Small intestine (tissue), 7 donors: ENCODE measurements around the gene ROPN1L. TPM values are rescaled to one million over a fixed set of nuclear protein-coding genes. Genes with fewer than 3 reads are reported as not detected.

Experiments
- DNase-seq, 2 donors: peaks; one replicate each; pipeline versions ENCODE4 v3.0.0 to v3.0.0-alpha.2; 2013
- FAIRE-seq: peaks from 2 replicates; lab custom pipeline; 2012; peaks lifted over from hg19 to GRCh38; lab: Jason Lieb, UNC
- H3K27ac ChIP-seq, 3 donors: one replicate each; pipeline ENCODE4 v1.5.1; 2013; ENCODE audit warnings: low read length in 2 of 3, mild to moderate bottlenecking in 2 of 3, control low read depth in 1 of 3, inconsistent platforms in 1 of 3, low read depth in 1 of 3, moderate library complexity in 1 of 3
- H3K27me3 ChIP-seq, 3 donors: one replicate each; pipeline ENCODE4 v1.6.1; 2013; ENCODE audit warnings: low read length in 3 of 3, inconsistent platforms in 1 of 3; ENCODE audit not compliant: control insufficient read depth in 3 of 3, insufficient read depth in 3 of 3
- H3K36me3 ChIP-seq, 3 donors: one replicate each; pipeline ENCODE4 v1.6.1; 2013; ENCODE audit warnings: low read length in 3 of 3, inconsistent platforms in 1 of 3, low read depth in 1 of 3, mild to moderate bottlenecking in 1 of 3, moderate library complexity in 1 of 3; ENCODE audit not compliant: control insufficient read depth in 3 of 3, insufficient read depth in 2 of 3
- H3K4me1 ChIP-seq, 3 donors: one replicate each; pipeline ENCODE4 v1.6.1; 2013; ENCODE audit warnings: low read length in 2 of 3, inconsistent platforms in 1 of 3, low read depth in 1 of 3, mild to moderate bottlenecking in 1 of 3, moderate library complexity in 1 of 3; ENCODE audit not compliant: control insufficient read depth in 3 of 3, insufficient read depth in 2 of 3
- H3K4me3 ChIP-seq, 3 donors: one replicate each; pipeline ENCODE4 v1.5.1; 2013; ENCODE audit warnings: low read length in 3 of 3, control low read depth in 1 of 3, inconsistent platforms in 1 of 3, low read depth in 1 of 3, mild to moderate bottlenecking in 1 of 3, moderate library complexity in 1 of 3
- H3K9me3 ChIP-seq, 2 donors: one replicate each; pipeline ENCODE4 v1.6.1; 2013; ENCODE audit warnings: low read depth in 1 of 2, low read length in 1 of 2; ENCODE audit not compliant: control insufficient read depth in 2 of 2, insufficient read depth in 1 of 2
- WGBS, 3 donors: extraction: QIAGEN DNeasy Blood & Tissue Kit; methylation state at CpG; one replicate each; pipeline ENCODE4 v1.1.7; 2013; 5-methylcytosine and 5-hydroxymethylcytosine counted together
- polyA plus RNA-seq, 4 donors: library from polyadenylated mRNA; stranded (reverse) in 3 of 4; unstranded in 1 of 4; fragments of 200-250 nt in 3 of 4; fragments of 120-200 nt in 1 of 4; gene quantifications; one replicate each; pipeline versions ENCODE4 v1.2.1 to v1.2.3, GENCODE V29; 2013
- donor health status: healthy with polysubstance abuse.
- donor health status: control.
- donor health status: control.
- donor health status: Bipolar disorder and iron deficiency.
- donor health status: healthy.

Gene ROPN1L
- polyA plus RNA-seq, 4 donors: 0.07 to 0.76 TPM; not detected in 2

DNA sequence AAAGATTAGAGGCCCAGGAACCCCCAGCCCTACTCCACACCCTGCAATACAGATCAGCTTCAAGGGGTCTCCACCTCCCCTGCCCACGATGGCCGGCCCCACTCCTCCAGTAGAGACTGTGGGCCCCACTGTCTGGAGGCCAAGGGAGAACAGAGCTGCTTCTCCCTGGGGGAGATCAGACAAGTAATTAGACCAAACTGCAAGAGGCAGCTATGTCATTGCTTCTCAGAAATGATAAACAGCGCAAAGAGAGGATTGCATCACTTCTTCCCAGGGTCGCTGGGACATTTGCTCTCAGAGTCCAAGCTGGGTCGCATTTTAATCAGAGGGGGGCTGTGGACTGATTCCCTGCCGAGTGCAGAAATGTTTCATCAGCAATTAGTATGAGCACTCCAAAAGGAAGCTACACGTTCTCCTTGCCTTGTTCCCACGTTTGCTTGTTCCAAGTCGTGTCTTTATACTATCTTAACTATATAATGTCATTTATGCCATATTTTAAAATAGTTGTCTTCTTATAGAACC, 59.9 kb downstream of the ROPN1L start:
- no peak overlapping the region for H3K27ac ChIP-seq
- 74 to 83% (median 76%) methylated on average over 9 of the region's 9 CpGs for WGBS, 3 donors
- H3K4me1 ChIP-seq: no peaks in the 10 kb centered on the region
- FAIRE-seq (no peak), DNase-seq (no peak)
- no peaks in the 10 kb centered on the region for H3K36me3 ChIP-seq
- H3K4me3 ChIP-seq: no peak overlapping the region
- H3K27me3 ChIP-seq: no peaks in the 10 kb centered on the region
- no peaks in the 10 kb centered on the region for H3K9me3 ChIP-seq

- DNase-seq (no peak), FAIRE-seq (no peak)
- Histone ChIP-seq H3K27me3 (no peaks in the 10 kb centered on the region), H3K9me3 (no peaks in the 10 kb centered on the region), H3K36me3 (no peaks in the 10 kb centered on the region), H3K27ac (no peak overlapping the region), H3K4me1 (no peaks in the 10 kb centered on the region), H3K4me3 (no peak overlapping the region)
- WGBS, 3 donors: 79 to 90% (median 88%) methylated on average over 8 of the region's 8 CpGs
These were observed 60.5 kb downstream of the ROPN1L start for GRCh38 chr5:10502130-10502529.

- DNase-seq (no peak), FAIRE-seq (no peak)
- no peaks in the 10 kb centered on the region for H3K36me3 ChIP-seq
- 62 to 76% (median 75%) methylated on average over 10 of the region's 10 CpGs for WGBS, 3 donors
- no peaks in the 10 kb centered on the region for H3K4me1 ChIP-seq
- H3K4me3 ChIP-seq: no peak overlapping the region
- H3K9me3 ChIP-seq: no peaks in the 10 kb centered on the region
- H3K27me3 ChIP-seq: no peaks in the 10 kb centered on the region
- H3K27ac ChIP-seq: no peak overlapping the region
These were observed 60.9 kb downstream of the ROPN1L start for GRCh38 chr5:10502578-10502977.

DNA sequence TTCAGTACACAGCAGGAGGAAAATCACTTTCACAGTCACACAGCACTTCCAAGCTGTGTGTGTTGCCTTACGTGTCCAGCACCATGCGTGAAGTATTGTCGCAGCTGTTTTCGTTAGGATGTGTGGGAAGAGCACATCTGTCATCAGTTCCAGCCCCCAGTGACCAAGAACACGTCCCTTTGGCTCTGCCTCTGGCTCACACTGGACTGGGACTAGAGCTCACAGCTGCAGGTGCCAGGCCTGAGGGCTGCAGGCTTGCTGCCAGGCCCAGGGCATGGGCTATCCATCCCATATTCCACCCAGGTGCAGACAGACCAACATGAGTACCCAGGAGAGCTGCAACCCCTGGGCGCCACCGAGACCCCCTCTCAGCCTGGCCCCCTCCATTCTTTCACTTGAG, 61.6 kb downstream of the ROPN1L start:
- FAIRE-seq (no peak), DNase-seq (no peak)
- H3K4me1 ChIP-seq: no peaks in the 10 kb centered on the region
- WGBS, 3 donors: 83 to 88% (median 84%) methylated on average over 7 of the region's 7 CpGs
- H3K36me3 ChIP-seq: no peaks in the 10 kb centered on the region
- H3K27me3 ChIP-seq: no peaks in the 10 kb centered on the region
- H3K4me3 ChIP-seq: no peak overlapping the region
- no peak overlapping the region for H3K27ac ChIP-seq
- H3K9me3 ChIP-seq: no peaks in the 10 kb centered on the region

GRCh38 chr5:10503997-10504793, 62.5 kb downstream of the ROPN1L start:
- Histone ChIP-seq H3K4me3 (no peak overlapping the region), H3K27me3 (no peaks in the 10 kb centered on the region), H3K36me3 (no peaks in the 10 kb centered on the region), H3K27ac (no peak overlapping the region), H3K9me3 (no peaks in the 10 kb centered on the region), H3K4me1 (no peaks in the 10 kb centered on the region)
- FAIRE-seq: no peak
- WGBS, 3 donors: 44 to 50% (median 50%) methylated on average over 8 of the region's 8 CpGs
- DNase-seq: peak in 1 of 2 donors; percentile 12

GRCh38 chr5:10505517-10506095, 63.9 kb downstream of the ROPN1L start:
- no peak for FAIRE-seq
- no peak for DNase-seq
- Histone ChIP-seq H3K4me1 (no peaks in the 10 kb centered on the region), H3K9me3 (no peaks in the 10 kb centered on the region), H3K27ac (no peak overlapping the region), H3K4me3 (no peak overlapping the region), H3K36me3 (no peaks in the 10 kb centered on the region), H3K27me3 (no peaks in the 10 kb centered on the region)
- WGBS, 3 donors: 75 to 81% (median 78%) methylated on average over 8 of the region's 8 CpGs

GRCh38 chr5:10506535-10506934, 64.9 kb downstream of the ROPN1L start:
- Histone ChIP-seq H3K4me1 (no peaks in the 10 kb centered on the region), H3K27ac (no peak overlapping the region), H3K4me3 (no peak overlapping the region), H3K27me3 (no peaks in the 10 kb centered on the region), H3K9me3 (no peaks in the 10 kb centered on the region), H3K36me3 (no peaks in the 10 kb centered on the region)
- DNase-seq (no peak), FAIRE-seq (no peak)
- 92 to 96% (median 92%) methylated on average over 3 of the region's 3 CpGs for WGBS, 3 donors

GRCh38 chr5:10507575-10508096, 66.0 kb downstream of the ROPN1L start:
- H3K36me3 ChIP-seq: no peaks in the 10 kb centered on the region
- DNase-seq (peak; percentile 39), FAIRE-seq (no peak)
- no peaks in the 10 kb centered on the region for H3K4me1 ChIP-seq
- H3K9me3 ChIP-seq: no peaks in the 10 kb centered on the region
- H3K27ac ChIP-seq: no peak overlapping the region
- 13 to 39% (median 23%) methylated on average over 3 of the region's 3 CpGs for WGBS, 3 donors
- no peak overlapping the region for H3K4me3 ChIP-seq
- no peaks in the 10 kb centered on the region for H3K27me3 ChIP-seq
